GM12878 (cell line): ENCODE measurements around the gene LDLRAD4. TPM values are rescaled to one million over a fixed set of nuclear protein-coding genes. Genes with fewer than 3 reads are reported as not detected.

ENCODE experiments used
- ATAC-seq: fragments of 200-7000 bp; cut with Tn5 transposase; 3 replicates; pipeline ENCODE4 v1.9.1; 2020; ENCODE audit warnings: mild to moderate bottlenecking, moderate library complexity
- BruUV-seq: library from RNA; stranded (reverse); fragments of 400-500 nt; replicated peaks from 2 replicates; lab custom pipeline; 2021; lab: Mats Ljungman, UMichigan
- CTCF ChIA-PET: fragments of 300-600 bp; sonication (Branson Sonifier 250); formaldehyde crosslinking; extraction: SDS; loops from one replicate; lab custom pipeline; 2021; ENCODE audit warnings: inconsistent platforms; lab: Yijun Ruan, JAX
- POLR2A ChIA-PET: fragments of 350-600 bp; formaldehyde crosslinking; extraction: SDS; loops from one replicate; lab custom pipeline; 2021; ENCODE audit warnings: inconsistent platforms; lab: Charles Lee
- RAD21 ChIA-PET: fragments of 300-600 bp; sonication (Branson Sonifier 250); formaldehyde crosslinking; loops from one replicate; lab custom pipeline; 2023; ENCODE audit warnings: antibody characterized with exemption; ENCODE audit not compliant: unreplicated experiment; lab: Charles Lee
- SMC1A ChIA-PET: fragments of 300-600 bp; sonication (Branson Sonifier 250); formaldehyde crosslinking; loops from one replicate; lab custom pipeline; 2023; ENCODE audit not compliant: unreplicated experiment, uncharacterized antibody; lab: Charles Lee
- DNase-seq: peaks from one replicate; pipeline ENCODE4 v3.0.0-alpha.2; 2011; ENCODE audit warnings: low read depth, low spot score
- FAIRE-seq: peaks from 3 replicates; lab custom pipeline; 2011; peaks lifted over from hg19 to GRCh38; lab: Jason Lieb, UNC
- H2AFZ ChIP-seq: 2 replicates; pipeline ENCODE4 v1.6.0; 2011; ENCODE audit warnings: low read depth, low read length, control low read depth; ENCODE audit not compliant: control insufficient read depth
- H3K27ac ChIP-seq: 2 replicates; pipeline ENCODE4 v1.5.1; 2011; ENCODE audit warnings: control low read depth; ENCODE audit not compliant: control insufficient read depth, insufficient read depth
- H3K27me3 ChIP-seq, 2 experiments: replicated peaks in 1 of 2; 2 replicates each; pipeline versions ENCODE4 v1.6.0 to v1.6.1; 2011; ENCODE audit warnings: low read length in 1 of 2; ENCODE audit not compliant: control insufficient read depth in 2 of 2, insufficient read depth in 2 of 2
- H3K36me3 ChIP-seq, 2 experiments: 2 replicates each; pipeline ENCODE4 v1.5.1; 2011; ENCODE audit warnings: low read length in 1 of 2; ENCODE audit not compliant: control insufficient read depth in 2 of 2, insufficient read depth in 2 of 2
- H3K4me1 ChIP-seq: 2 replicates; pipeline ENCODE4 v1.6.1; 2011; ENCODE audit warnings: mild to moderate bottlenecking, low read length, moderate library complexity, mixed read lengths; ENCODE audit not compliant: control insufficient read depth, insufficient read depth
- H3K4me2 ChIP-seq: 2 replicates; pipeline ENCODE4 v1.6.0; 2011; ENCODE audit warnings: control low read depth; ENCODE audit not compliant: control insufficient read depth, insufficient read depth
- H3K4me3 ChIP-seq: fragments of 200-600 bp; sonication (generic); 2 replicates; pipeline ENCODE4 v1.5.1; 2016
- H3K79me2 ChIP-seq: 2 replicates; pipeline ENCODE4 v1.6.0; 2011; ENCODE audit warnings: low read length; ENCODE audit not compliant: control insufficient read depth, insufficient read depth
- H3K9ac ChIP-seq: 2 replicates; pipeline ENCODE4 v1.8.0; 2011; ENCODE audit warnings: low read length, control low read depth, mixed read lengths; ENCODE audit not compliant: control insufficient read depth, insufficient read depth
- H3K9me3 ChIP-seq: replicated peaks from 3 replicates; pipeline ENCODE4 v1.5.1; 2011; ENCODE audit warnings: mild to moderate bottlenecking, low read length; ENCODE audit not compliant: control insufficient read depth, insufficient read depth
- H4K20me1 ChIP-seq: 2 replicates; pipeline ENCODE4 v1.6.0; 2011; ENCODE audit not compliant: control insufficient read depth, insufficient read depth
- ASH2L ChIP-seq: fragments of 300-600, 200-600 bp; sonication (generic); IDR thresholded peaks from 2 replicates; pipeline ENCODE4 v1.6.1; 2017; ENCODE audit warnings: low read depth, mild to moderate bottlenecking, borderline replicate concordance
- CBX3 ChIP-seq: fragments of 200-600 bp; sonication (generic); IDR thresholded peaks from 2 replicates; pipeline ENCODE4 v1.6.1; 2016; ENCODE audit warnings: low read depth, borderline replicate concordance
- CREB1 ChIP-seq: IDR thresholded peaks from 2 replicates; pipeline ENCODE4 v1.6.1; 2012; ENCODE audit warnings: low read depth, mild to moderate bottlenecking, inconsistent platforms
- EGR1 ChIP-seq, 2 experiments: IDR thresholded peaks; 1 replicate in 1 of 2; 2 replicates in 1 of 2; pipeline ENCODE4 v1.6.1; 2011 to 2012; ENCODE audit warnings: low read depth in 2 of 2, low read length in 2 of 2, borderline replicate concordance in 1 of 2, mild to moderate bottlenecking in 1 of 2, moderate library complexity in 1 of 2
- ETV6 ChIP-seq, 2 experiments: fragments of 450-650 bp in 1 of 2; IDR thresholded peaks in 1 of 2; conservative IDR thresholded peaks in 1 of 2; 2 replicates each; pipeline ENCODE4 v1.6.1; 2014; ENCODE audit warnings: antibody characterized with exemption in 1 of 2, borderline replicate concordance in 1 of 2, low read depth in 1 of 2, mild to moderate bottlenecking in 1 of 2, moderate library complexity in 1 of 2
- HCFC1 ChIP-seq: fragments of 150-350 bp; IDR thresholded peaks from 2 replicates; pipeline ENCODE4 v1.6.1; 2014; ENCODE audit warnings: low read length
- JUNB ChIP-seq: IDR thresholded peaks from 2 replicates; pipeline ENCODE4 v1.6.1; 2016; ENCODE audit warnings: antibody characterized with exemption, mild to moderate bottlenecking
- LARP7 ChIP-seq: fragments of 450-650 bp; IDR thresholded peaks from 2 replicates; pipeline ENCODE4 v1.6.1; 2017; ENCODE audit warnings: mild to moderate bottlenecking
- MTA2 ChIP-seq: fragments of 450-650 bp; IDR thresholded peaks from 2 replicates; pipeline ENCODE4 v1.6.1; 2016; ENCODE audit warnings: low read depth, mild to moderate bottlenecking, moderate library complexity
- NFIC ChIP-seq: IDR thresholded peaks from 2 replicates; pipeline ENCODE4 v1.6.1; 2012; ENCODE audit warnings: low read depth, mild to moderate bottlenecking, inconsistent platforms, low read length, moderate library complexity
- NR2C1 ChIP-seq: fragments of 450-650 bp; IDR thresholded peaks from 2 replicates; pipeline ENCODE4 v1.6.1; 2017; ENCODE audit warnings: antibody characterized with exemption, mild to moderate bottlenecking, moderate library complexity
- RB1 ChIP-seq: fragments of 450-650 bp; formaldehyde crosslinking; IDR thresholded peaks from 2 replicates; pipeline ENCODE4 v1.6.1; 2017; ENCODE audit warnings: mild to moderate bottlenecking, borderline replicate concordance
- SIX5 ChIP-seq: IDR thresholded peaks from 2 replicates; pipeline ENCODE4 v1.6.1; 2011; ENCODE audit warnings: mild to moderate bottlenecking, low read depth, low read length, moderate library complexity; ENCODE audit not compliant: severe bottlenecking
- SMC3 ChIP-seq: IDR thresholded peaks from 2 replicates; pipeline ENCODE4 v1.6.1; 2011; ENCODE audit warnings: low read length, improper control_type of control experiment, borderline replicate concordance
- SUZ12 ChIP-seq: fragments of 200-600 bp; sonication (generic); IDR thresholded peaks from one replicate; pipeline ENCODE4 v1.6.1; 2018; ENCODE audit warnings: antibody characterized with exemption, mild to moderate bottlenecking; ENCODE audit not compliant: unreplicated experiment
- TBL1XR1 ChIP-seq: IDR thresholded peaks from 2 replicates; pipeline ENCODE4 v1.6.1; 2012; ENCODE audit warnings: low read depth, low read length, improper control_type of control experiment
- ZNF384 ChIP-seq: IDR thresholded peaks from 2 replicates; pipeline ENCODE4 v1.6.1; 2012; ENCODE audit warnings: low read depth, mild to moderate bottlenecking, low read length, improper control_type of control experiment, borderline replicate concordance
- WGBS: methylation state at CpG from one replicate; pipeline ENCODE4 v1.1.6; 2016; ENCODE audit warnings: low lambda C conversion rate; ENCODE audit not compliant: insufficient replicate concordance, insufficient coverage; ENCODE audit errors: missing lambda C conversion rate; 5-methylcytosine and 5-hydroxymethylcytosine counted together
- in situ Hi-C: fragments of 300-500 bp; cut with MboI; formaldehyde crosslinking; loops from 9 replicates; pipeline ENCODE4 v1.14.3; 2018; ENCODE audit warnings: mixed read lengths
- intact Hi-C: fragments of 100-400 bp; cut with micrococcal nuclease; formaldehyde crosslinking; loops from one replicate; pipeline ENCODE4 v1.14.2; 2022; ENCODE audit not compliant: unreplicated experiment
- polyA plus RNA-seq, 11 experiments: library from polyadenylated mRNA; depleted of rRNA in 4 of 11; unstranded in 6 of 11; stranded (reverse) in 5 of 11; fragments of >200 nt; fragmentation: Nextera tagmentation in 4 of 11; fragmentation: Illumina TruSeq in 1 of 11; extraction: Ambion mirVana in 4 of 11; extraction: Trizol in 1 of 11; gene quantifications; 1 replicate in 1 of 11; 2 replicates in 10 of 11; pipeline versions ENCODE4 v1.2.1 to v1.2.3, GENCODE V29; 2011 to 2016; ENCODE audit warnings: inconsistent platforms in 2 of 11, missing spikeins in 2 of 11, low read depth in 1 of 11
- total RNA-seq, 4 experiments: library from RNA; depleted of rRNA in 3 of 4; stranded (reverse); fragments of >200 nt in 3 of 4; fragmentation: Illumina TruSeq in 1 of 4; extraction: Trizol in 1 of 4; gene quantifications; 2 replicates each; pipeline versions ENCODE4 v1.2.1 to v1.2.3, GENCODE V29; 2013 to 2021
- TF ChIP-seq, protein P1 (sequence below): fragments of 450-650 bp; IDR thresholded peaks from 2 replicates; pipeline ENCODE4 v1.6.1; 2017; ENCODE audit warnings: mild to moderate bottlenecking, moderate library complexity

LDLRAD4 gene
- total and polyA plus RNA-seq, 10 of the 15 experiments (the other 5 are each of a cell fraction or from before 2014, with no cell fraction given), result 2.7 to 16.8 (median 11.2) TPM

GRCh38 chr18:13477147-13477683 is 258.7 kb downstream of the LDLRAD4 start (continued):
- TF ChIP-seq CREB1, result no peak

- 75% methylated on average over 11 of the region's 11 CpGs for WGBS
- Histone ChIP-seq H3K36me3 (no peaks in the 10 kb centered on the region; a peak in 1 of 4 replicates), H2AFZ (no peak overlapping the region), H3K9me3 (no peaks in the 10 kb centered on the region), H4K20me1 (no peaks in the 10 kb centered on the region), H3K79me2 (no peaks in the 10 kb centered on the region), H3K4me1 (peaks cover 14% of the 10 kb centered on the region), H3K27me3 (no peaks in the 10 kb centered on the region), H3K4me3 (no peak overlapping the region), H3K9ac (no peak overlapping the region), H3K4me2 (no peak overlapping the region), H3K27ac (no peak overlapping the region)
- DNase-seq (no peak), FAIRE-seq (no peak), ATAC-seq (no peak)
- CTCF ChIA-PET, result no interaction called here
- POLR2A ChIA-PET, result no interaction called here
- no TSS peak for BruUV-seq
- SMC1A ChIA-PET, result no interaction called here
- in situ Hi-C loops (no loop called here), intact Hi-C loops (no loop called here)
- no peak for TF ChIP-seq ASH2L
- no peak for TF ChIP-seq EGR1 (IDR thresholded peaks at IDR 0.05; ENCODE audit: borderline replicate concordance in 1 of 2, low read depth in 2 of 2, low read length in 2 of 2)
- no peak for TF ChIP-seq LARP7
- no peak for TF ChIP-seq MTA2
- TF ChIP-seq HCFC1, result no peak
- TF ChIP-seq CBX3, result no peak
- no peak for TF ChIP-seq TBL1XR1
- no peak for TF ChIP-seq RB1
- TF ChIP-seq ETV6 (conservative IDR thresholded peaks at IDR 0.05 in 1 of 2, IDR thresholded peaks at IDR 0.05 in 1 of 2; ENCODE audit: borderline replicate concordance in 1 of 2, low read depth in 1 of 2), result no peak
- no peak for TF ChIP-seq ZNF384
- TF ChIP-seq SIX5, result no peak
- TF ChIP-seq, protein P1, sequence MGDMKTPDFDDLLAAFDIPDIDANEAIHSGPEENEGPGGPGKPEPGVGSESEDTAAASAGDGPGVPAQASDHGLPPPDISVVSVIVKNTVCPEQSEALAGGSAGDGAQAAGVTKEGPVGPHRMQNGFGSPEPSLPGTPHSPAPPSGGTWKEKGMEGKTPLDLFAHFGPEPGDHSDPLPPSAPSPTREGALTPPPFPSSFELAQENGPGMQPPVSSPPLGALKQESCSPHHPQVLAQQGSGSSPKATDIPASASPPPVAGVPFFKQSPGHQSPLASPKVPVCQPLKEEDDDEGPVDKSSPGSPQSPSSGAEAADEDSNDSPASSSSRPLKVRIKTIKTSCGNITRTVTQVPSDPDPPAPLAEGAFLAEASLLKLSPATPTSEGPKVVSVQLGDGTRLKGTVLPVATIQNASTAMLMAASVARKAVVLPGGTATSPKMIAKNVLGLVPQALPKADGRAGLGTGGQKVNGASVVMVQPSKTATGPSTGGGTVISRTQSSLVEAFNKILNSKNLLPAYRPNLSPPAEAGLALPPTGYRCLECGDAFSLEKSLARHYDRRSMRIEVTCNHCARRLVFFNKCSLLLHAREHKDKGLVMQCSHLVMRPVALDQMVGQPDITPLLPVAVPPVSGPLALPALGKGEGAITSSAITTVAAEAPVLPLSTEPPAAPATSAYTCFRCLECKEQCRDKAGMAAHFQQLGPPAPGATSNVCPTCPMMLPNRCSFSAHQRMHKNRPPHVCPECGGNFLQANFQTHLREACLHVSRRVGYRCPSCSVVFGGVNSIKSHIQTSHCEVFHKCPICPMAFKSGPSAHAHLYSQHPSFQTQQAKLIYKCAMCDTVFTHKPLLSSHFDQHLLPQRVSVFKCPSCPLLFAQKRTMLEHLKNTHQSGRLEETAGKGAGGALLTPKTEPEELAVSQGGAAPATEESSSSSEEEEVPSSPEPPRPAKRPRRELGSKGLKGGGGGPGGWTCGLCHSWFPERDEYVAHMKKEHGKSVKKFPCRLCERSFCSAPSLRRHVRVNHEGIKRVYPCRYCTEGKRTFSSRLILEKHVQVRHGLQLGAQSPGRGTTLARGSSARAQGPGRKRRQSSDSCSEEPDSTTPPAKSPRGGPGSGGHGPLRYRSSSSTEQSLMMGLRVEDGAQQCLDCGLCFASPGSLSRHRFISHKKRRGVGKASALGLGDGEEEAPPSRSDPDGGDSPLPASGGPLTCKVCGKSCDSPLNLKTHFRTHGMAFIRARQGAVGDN, result no peak
- no peak for TF ChIP-seq SMC3
- no peak for TF ChIP-seq SUZ12
- no peak for TF ChIP-seq NR2C1
- TF ChIP-seq JUNB, result no peak
- no peak for TF ChIP-seq NFIC
- RAD21 ChIA-PET, result no interaction called here
These were observed 262.2 kb downstream of the LDLRAD4 start for GRCh38 chr18:13480571-13481255.
